Stimulated activated CD4-positive, alpha-beta T cell treated with anti-CD3 and anti-CD28 coated beads, Interleukin-4, amount 100 ng/mL, for 4 hours (primary cell): ENCODE measurements around the gene KIAA1217.
A peak's percentile ranks its signal among the peaks of the same experiment; 100 is the strongest.

ENCODE experiments used
- DNase-seq, 2 experiments: peaks; one replicate each; pipeline ENCODE4 v3.0.0-alpha.2; 2020

KIAA1217 gene

DNA sequence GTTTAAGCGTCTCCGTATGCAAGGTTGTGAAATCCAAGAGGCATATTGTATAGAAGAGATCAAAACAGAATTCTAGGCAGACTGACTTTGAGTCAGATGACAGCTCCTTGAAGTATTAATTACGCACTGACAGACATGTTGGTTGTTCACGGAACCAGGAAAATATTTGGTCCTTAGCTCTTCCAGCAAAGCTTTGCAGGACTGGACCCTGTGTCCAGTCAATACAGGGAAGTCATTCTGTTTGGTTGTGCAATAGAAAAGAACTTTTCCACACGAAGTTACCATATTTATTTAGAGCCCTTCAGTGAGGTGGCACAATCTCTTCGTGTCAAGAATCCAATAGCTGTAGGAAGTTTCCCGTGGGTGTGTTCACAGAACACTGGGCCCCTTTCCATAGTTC, 309.5 kb downstream of the KIAA1217 start:
- no peak for DNase-seq

DNA sequence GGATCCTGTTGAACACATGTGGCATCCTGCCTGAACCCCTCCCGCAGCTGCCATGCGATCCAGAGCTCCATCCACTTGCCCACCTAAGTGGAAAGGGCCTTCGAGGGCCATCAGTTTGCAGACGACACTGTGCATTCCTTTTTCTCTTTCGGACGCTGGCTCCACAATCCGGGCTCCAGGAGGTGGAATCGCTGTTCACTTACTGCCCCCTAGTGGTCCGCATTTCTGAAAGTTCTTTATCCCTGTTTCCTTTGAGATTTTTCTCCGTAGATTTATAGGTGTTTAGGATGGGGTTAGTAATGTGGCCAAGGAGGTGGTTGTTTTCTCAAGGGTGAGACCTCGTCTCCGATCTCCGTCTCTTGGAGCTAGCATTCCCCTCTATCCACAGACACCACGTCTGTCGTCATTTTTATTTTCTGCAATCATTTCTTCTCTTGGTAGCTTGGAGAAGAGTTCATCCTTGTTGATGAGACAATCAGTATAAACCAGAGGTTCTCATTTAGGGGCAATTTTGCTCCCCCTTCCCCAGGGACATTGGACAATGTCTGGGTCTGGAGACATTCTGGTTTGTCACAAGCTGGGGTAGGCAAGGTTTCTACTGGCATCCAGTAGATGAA, 310.2 kb downstream of the KIAA1217 start:
- no peak for DNase-seq

DNA sequence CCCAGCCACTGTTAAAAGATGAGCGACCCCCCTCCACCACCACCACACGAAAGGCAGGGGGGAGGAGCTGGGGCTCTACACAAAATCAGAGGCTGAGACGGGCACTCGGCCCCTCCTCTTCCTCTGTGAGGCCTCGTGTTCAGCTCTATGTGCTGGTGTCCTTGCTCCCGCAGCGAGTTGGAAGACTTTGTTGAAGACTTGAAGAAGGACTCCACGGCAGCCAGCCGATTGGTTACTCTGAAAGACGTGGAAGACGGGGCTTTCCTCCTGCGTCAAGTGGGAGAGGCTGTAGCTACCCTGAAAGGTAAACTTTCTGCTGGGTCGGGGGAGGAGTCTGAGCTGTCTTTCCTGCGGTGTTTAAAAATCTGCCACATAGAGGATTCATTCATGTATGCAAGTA, 311.0 kb downstream of the KIAA1217 start:
- DNase-seq = peak; percentile 14 to 37

DNA sequence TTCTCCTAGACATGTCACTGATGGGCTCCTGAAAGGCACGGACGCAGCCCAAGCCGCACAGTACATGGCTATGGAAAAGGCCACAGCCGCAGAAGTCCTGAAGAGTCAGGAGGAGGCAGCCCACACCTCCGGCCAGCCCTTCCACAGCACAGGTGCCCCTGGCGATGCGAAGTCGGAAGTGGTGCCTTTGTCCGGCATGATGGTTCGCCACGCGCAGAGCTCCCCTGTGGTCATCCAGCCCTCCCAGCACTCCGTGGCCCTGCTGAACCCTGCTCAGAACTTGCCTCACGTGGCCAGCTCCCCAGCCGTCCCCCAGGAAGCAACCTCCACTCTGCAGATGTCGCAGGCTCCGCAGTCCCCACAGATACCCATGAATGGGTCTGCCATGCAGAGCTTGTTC, 315.4 kb downstream of the KIAA1217 start:
- no peak for DNase-seq

DNA sequence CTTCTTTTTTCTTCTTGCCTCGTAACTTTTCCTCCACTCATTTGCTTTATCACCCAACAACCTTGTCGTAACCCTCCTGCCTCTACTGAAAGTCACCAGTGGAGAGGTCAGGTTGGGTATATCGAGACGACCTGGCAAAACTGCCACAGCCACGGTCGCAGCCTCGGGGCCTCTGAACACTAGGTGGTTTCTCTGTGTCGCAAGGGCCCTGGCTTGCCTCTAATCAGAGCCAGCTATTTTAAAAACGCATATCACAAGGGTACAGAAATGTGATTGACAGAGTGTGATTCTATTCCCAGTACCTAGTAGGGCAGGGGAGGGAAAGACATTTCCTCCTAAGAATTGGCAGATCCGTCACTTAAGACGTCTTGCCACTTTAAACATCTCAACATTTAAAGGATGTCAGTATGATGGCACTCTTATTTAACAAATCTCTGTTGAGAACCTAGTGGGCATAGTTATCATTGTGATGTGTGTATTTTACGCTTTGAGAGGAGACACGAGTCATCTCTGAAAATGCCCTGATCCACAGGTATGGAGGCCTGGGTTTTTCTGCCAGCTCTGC, 317.2 kb downstream of the KIAA1217 start:
- DNase-seq = no peak

DNA sequence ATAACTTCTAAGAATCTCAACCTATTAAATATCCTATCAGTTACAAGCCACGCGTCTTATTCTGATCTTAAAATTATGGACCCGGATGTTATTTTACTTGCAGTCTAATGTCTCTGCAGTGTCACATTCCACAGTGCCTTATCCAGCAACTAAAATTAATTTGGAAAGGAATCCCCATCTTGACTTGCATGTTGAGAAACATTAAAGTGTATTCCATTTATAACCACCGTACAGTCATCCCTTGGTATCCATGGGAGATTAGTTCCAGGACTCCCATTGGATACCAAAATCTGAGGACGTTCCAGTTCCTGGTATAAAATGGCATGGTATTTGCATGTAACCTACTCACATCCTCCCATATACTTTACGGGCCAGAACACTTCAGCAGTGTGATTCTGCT, 320.0 kb downstream of the KIAA1217 start:
- DNase-seq = no peak

DNA sequence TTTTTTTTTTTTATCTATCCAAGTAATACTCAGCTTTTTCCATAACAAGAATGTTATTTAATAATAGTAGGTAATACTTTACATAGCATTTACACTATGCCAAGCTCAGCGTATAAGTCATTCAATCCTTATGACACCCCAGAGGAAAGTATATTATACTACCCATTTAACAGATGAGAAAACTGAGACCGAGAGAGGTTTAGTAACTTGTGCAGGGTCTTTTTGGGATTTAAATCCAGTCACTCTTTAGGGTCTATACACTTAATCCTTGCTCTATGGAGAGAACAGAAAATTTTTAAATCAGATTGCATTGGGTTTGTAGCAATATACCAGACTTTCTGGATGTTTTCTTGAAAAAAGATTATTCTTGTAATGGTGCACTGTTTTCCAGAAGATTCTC, 322.5 kb downstream of the KIAA1217 start:
- no peak for DNase-seq

DNA sequence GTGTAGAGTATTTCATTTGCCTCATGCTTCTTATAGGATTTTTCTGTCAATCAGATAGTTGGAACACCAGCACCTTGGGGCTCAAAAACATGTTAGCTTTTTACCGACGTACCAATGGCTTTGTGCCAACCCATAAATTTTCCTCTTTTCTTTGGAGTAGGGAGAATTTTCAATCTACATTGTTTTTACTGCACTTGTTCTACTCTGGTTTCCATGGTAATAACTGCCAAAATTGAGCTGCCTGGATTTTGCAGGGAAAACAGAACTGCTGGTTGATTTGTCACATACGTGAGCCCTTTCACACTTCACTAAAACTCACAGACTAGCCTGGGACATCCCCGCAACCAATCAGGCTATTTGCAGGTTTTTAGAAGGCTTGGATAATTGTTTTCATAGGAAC, 325.0 kb downstream of the KIAA1217 start:
- DNase-seq = no peak

DNA sequence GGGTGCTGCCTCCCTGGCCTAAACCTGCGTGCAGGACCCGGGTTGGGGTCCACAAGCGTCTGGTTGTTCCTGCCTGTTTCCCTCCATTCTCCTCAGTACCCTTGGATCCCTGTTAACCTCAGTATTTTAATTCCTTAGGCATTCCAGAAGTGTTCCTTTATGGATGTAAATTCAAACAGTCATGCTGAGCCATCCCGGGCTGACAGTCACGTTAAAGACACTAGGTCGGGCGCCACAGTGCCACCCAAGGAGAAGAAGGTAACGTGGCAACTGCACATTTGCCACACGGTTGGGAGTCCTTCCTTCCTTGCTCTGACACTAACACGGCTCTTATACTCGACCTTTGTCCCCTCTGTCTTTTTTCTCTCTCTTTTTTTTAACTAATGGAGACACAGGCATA, 327.7 kb downstream of the KIAA1217 start:
- no peak for DNase-seq

DNA sequence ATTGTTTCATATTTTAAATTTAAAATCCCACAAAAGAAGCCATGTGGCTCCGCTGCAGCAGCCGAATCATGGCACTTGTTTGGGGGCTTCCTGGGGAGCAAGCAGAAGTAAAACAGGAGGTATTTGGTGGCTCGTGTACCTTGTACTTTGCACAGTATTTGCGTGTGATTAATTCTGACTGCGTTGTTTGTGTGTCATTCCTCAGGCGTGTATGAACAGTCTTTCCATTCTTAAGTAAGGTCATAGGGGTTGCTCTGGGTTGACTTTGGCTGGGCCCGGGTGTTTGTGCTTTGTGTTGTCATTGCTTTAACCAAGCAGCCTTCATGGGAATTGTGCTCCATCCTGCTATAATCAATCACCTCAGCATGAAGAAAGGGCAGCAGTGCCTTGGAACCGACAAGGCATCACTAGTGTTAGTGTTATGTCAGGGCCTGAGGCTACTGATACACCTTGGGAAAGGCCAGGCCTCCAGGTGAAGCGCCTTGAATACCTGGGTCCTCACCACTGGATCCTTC, 332.4 kb downstream of the KIAA1217 start:
- DNase-seq = no peak

DNA sequence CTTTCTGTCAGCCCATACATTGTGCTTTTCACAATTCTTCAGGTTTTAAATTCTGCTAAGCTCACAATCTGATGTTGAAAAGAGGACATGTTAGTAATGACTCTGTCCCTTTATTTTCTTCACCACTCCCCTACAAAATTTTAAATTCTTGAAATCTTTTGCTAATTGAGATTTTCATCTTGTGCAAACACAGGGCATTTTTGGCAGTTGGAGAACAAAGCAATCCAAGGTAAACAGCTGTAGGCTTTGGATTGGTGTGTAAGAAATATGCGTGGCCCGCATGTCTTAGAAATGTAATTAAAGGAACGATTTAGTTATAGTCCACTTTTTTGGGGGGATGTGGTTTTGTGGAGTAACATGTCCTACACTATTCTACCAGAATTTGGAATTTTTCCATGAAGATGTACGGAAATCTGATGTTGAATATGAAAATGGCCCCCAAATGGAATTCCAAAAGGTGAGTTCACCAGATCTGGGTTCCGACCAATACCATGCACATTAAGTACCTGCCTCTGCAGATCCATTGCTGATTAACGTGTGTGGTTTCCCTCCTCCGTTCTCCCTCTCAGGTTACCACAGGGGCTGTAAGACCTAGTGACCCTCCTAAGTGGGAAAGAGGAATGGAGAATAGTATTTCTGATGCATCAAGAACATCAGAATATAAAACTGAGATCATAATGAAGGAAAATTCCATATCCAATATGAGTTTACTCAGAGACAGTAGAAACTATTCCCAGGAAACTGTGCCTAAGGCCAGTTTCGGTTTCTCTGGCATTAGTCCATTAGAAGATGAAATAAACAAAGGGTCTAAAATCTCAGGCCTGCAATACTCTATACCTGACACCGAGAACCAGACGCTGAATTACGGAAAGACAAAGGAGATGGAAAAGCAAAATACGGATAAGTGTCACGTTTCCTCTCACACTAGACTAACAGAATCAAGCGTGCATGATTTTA, 333.7 kb downstream of the KIAA1217 start:
- no peak for DNase-seq

DNA sequence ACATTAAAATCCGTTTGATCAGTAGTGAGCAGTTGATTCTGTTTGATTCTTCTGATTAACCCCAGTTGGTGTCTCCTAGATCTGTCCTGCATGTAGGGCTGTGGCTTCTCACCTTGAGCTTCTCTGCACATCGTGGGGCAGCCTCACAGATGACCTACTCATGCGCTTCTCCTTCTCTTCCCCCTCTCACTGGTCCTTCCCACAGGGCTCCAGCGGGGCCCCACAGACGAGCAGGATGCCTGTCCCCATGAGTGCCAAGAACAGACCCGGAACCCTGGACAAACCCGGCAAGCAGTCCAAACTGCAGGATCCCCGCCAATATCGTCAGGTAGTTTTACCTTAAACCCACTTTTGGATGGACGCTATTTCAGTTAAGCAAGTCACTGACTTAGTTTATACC, 335.8 kb downstream of the KIAA1217 start:
- no peak for DNase-seq

DNA sequence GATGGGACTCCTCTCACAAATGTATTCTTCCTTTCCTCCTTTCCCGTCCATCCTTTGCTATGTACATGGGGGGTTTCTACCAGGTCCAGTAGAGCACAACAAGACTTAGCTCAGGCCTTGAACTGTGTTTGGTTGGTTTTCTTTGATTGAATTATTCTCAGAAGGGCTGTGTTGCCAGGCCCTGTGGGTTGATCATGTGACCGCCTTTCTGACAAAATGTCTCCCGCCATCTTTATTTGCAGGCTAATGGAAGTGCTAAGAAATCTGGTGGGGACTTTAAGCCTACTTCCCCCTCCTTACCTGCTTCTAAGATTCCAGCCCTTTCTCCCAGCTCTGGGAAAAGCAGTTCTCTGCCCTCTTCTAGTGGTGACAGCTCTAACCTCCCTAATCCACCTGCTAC, 336.6 kb downstream of the KIAA1217 start:
- no peak for DNase-seq

DNA sequence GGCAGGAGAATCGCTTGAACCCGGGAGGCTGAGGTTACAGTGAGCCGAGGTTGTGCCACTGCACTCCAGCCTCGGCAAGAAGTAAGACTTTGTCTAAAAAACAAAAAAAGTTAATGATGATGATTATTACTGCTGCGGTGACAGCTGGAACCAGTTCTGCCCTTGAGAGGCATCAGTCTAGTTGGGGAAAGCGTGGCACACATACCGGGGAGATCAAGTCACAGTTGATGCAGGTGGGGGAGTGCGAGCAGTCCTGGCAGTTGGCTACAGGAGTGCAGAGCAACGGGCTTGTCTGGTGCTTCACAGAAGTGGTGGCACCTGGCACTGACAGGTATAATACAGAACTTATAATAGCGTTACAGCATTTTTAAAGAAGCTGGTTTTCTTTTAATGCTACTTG, 341.7 kb downstream of the KIAA1217 start:
- DNase-seq = no peak

DNA sequence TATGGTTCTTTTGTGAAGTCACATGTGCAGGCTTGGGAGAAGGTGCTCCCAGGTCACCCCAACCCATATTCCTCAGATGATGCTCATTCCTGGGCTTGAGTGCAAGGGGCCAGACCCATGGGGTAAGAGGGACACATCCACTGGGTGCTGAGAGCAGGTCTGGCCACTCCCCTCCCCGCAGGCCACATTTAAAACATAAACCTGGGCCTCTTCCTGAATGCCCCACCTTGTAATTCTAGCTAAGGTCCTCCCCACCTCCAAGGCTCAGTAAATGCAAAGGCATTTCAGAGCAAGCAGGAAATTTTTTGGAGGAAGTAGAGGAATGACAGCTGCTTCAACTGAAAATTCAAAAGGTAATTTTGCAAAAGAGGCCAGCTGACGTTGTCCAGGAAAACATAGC, 342.2 kb downstream of the KIAA1217 start:
- no peak for DNase-seq

DNA sequence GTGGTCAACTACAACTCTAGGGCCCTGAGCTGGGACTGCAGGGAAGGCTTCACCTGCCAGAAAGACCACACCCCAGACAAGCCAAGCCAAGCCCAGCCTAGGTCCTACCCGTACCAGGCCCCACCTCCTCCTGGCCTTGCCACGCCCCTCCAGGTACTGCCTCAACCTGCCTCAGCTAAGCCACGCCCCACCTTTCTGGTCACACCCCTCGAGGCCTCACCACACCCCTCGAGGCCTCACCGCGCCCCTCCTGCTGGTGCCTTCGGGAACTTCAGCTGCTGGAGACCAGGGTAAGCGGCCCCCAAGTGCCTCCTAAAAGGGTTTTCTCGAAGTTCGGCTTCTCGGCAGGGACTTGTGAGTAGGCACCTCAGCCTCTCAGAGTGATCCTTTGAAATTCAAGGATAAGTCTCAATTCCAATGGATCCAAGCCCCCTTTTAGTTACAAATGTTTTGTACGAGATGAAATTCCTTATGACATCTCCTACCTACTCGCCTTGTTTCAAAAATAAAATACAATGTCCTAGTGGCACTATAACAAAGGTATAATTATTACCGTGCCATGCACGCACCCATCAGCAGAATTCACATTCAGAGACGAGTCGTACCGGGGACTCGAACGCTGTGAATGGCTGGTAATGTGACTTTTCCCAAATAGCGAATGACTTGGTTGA, 343.5 kb downstream of the KIAA1217 start:
- DNase-seq = no peak

DNA sequence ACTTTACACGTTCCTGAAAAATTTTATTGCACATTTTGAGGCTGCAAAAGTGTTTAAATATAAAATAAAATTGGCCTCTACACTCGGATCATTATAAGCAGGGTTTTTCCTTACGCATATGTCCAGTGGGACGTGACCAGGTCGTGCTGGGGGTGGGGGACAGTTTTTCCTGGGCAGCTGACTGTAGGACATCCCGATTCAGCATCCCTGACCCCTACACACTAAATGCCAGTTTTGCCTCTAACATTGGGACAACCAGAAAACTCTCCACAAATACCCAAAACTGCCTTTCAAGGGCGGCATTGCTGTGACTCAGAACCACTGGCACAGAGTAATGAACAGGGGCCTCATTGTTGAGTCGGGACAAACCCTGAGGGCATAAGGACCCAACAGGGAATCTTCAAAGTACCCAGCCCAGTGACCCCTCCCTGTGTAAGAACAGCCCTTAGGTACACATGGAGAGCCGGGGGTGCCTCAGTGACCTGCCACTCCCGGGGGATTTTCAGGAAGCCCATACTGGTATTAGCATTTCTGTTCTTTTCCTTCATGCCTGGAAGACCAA, 344.2 kb downstream of the KIAA1217 start:
- no peak for DNase-seq

DNA sequence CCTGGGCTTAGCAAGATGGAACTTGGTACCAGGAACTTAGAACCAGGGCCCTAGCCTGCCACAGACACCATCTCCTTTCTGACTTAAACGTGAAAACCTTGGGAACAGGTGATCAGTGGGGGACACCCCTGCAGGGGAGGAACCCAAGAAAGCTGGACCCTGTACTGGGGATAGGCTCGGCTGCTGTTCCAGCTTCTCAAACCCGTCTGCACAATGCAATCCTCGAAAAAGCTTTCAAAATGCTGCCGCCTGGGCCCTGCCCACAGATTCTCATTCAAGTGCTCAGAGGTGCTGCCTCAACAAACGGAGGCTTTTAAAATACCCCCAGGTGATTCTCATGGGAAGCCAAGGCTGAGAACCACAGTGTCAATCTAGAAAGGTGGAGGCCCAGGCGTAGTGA, 345.1 kb downstream of the KIAA1217 start:
- no peak for DNase-seq

DNA sequence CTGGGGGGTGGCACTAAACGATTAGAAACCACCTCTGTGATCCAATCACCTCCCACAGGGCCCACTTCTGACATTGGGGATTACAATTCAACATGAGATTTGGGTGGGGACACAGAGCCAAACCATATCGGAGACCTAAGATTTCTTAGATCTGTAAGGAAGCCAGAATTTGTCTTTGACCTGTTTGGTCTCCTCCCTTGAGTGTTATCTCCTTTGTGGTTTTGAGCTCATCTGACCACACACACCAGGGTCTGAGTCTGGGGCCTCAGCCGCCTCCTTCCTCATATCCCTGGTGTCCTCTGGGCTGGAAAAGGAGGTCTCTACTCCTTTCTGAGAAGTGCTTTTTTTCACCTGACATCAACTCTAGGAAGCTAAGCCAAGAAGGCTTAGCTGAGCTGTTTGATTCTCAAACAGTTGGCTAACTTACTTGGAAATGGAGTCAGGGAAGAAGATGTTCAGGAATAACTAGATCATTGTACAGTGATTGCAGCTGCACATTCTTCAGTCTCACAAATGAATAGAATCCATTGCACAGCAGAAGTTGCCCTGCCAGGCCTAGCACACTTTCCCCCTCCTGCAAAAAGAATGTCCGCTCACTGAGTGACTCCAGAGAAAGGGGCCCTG, 347.3 kb downstream of the KIAA1217 start:
- DNase-seq = no peak

DNA sequence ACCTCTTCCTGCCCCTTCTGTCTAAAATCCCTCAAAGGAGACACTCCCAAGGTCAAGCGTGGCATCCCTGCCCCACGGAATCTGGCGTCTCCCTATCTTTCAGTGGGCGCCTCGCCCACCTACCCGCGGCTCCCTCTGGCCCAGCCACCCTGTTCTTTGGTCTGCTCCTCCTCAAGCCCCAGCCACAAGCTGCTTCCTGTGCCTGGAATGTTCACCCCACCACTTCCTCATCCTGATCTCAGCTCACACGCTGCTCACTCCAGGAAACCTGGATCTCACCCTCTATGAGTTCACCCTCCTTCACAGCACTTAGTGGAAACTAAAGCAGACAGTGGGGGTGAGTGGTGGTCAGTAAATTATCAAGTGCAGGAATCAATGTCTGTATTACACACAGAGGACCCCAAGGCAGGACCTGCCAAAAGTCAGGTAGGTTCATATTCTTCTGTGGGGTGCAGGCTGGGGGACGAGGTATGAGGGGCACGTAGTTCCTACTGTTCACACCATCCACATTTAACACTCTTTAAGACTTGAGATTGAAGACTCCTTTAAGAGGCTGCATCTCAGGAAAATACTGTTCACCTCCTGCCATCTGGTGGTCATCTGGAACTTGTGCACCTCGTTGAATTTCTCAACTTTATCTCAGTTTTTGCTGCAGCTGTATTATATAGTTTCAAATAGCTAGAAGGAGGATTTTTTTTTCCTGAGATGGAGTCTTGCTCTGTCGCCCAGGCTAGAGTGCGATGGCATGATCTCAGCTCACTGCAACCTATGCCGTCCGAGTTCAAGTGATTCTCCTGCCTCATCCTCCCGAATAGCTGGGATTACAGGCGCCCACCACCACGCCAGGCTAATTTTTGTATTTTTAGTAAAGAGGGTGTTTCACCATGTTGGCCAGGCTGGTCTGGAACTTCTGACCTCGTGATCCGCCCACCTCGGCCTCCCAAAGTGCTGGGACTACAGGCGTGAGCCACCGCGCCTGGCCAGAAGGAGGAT, 348.1 kb downstream of the KIAA1217 start:
- no peak for DNase-seq

DNA sequence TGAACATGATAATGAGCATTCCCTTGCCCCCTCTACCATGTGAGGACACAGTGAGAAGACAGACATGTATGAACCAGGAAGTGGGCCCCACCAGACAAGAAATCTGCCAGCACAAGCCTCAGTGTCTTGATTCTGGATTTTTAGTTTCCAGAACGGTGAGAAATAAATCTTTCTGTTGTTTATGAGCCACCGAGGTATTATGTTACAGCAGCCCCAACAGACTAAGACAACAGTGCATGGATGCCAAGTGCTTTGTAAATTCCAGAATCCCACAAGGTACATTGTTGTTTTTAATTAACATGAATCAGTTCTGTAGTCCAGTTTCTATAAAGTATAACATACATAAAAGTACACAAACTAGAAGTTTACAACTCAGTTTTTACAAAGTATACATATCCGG, 352.5 kb downstream of the KIAA1217 start:
- no peak for DNase-seq
